GM23338 (cell line): Measurements from ENCODE around the gene FAT1. TPM values are rescaled to one million over a fixed set of nuclear protein-coding genes. Genes with fewer than 3 reads are reported as not detected.

Source experiments
- ATAC-seq: fragments of 200-7000 bp; cut with Tn5 transposase; 3 replicates; pipeline ENCODE4 v1.9.1; 2020
- DNase-seq: peaks from one replicate; pipeline ENCODE4 v3.0.0-alpha.2; 2015; ENCODE audit warnings: low spot score
- H2AFZ ChIP-seq: fragments of 200-600 bp; sonication (generic); 2 replicates; pipeline ENCODE4 v1.8.0; 2016; ENCODE audit warnings: antibody characterized with exemption, mild to moderate bottlenecking, moderate library complexity
- H3F3A ChIP-seq: fragments of 200-600 bp; sonication (generic); replicated peaks from 2 replicates; pipeline ENCODE4 v1.8.0; 2017; ENCODE audit warnings: antibody characterized with exemption, mixed run types, low read depth
- H3K27ac ChIP-seq: fragments of 200-600 bp; sonication (generic); 2 replicates; pipeline ENCODE4 v1.6.1; 2016; ENCODE audit warnings: low read depth
- H3K27me3 ChIP-seq: fragments of 200-600 bp; sonication (generic); 2 replicates; pipeline ENCODE4 v1.8.0; 2016; ENCODE audit warnings: mild to moderate bottlenecking, mixed run types, moderate library complexity; ENCODE audit not compliant: insufficient read depth
- H3K36me3 ChIP-seq: fragments of 200-600 bp; sonication (generic); 2 replicates; pipeline ENCODE4 v1.8.0; 2016; ENCODE audit warnings: mild to moderate bottlenecking; ENCODE audit not compliant: insufficient read depth
- H3K4me1 ChIP-seq: fragments of 200-600 bp; sonication (generic); 2 replicates; pipeline ENCODE4 v1.8.0; 2016; ENCODE audit warnings: mild to moderate bottlenecking, moderate library complexity; ENCODE audit not compliant: insufficient read depth
- H3K4me2 ChIP-seq: fragments of 200-600 bp; sonication (generic); 2 replicates; pipeline ENCODE4 v1.7.1; 2017; ENCODE audit warnings: mixed run types
- H3K4me3 ChIP-seq: fragments of 200-600 bp; sonication (generic); 2 replicates; pipeline ENCODE4 v1.6.1; 2016; ENCODE audit warnings: mixed run types
- H3K79me2 ChIP-seq: fragments of 200-600 bp; sonication (generic); replicated peaks from 2 replicates; pipeline ENCODE4 v1.8.0; 2017; ENCODE audit warnings: mild to moderate bottlenecking; ENCODE audit not compliant: insufficient read depth
- H3K9me2 ChIP-seq: fragments of 200-600 bp; sonication (generic); 2 replicates; pipeline ENCODE4 v1.8.0; 2017; ENCODE audit not compliant: insufficient read depth
- H4K20me1 ChIP-seq: fragments of 200-600 bp; sonication (generic); replicated peaks from 2 replicates; pipeline ENCODE4 v1.8.0; 2017; ENCODE audit warnings: mild to moderate bottlenecking; ENCODE audit not compliant: insufficient read depth
- H3K27ac Mint-ChIP-seq: 2 replicates; pipeline ENCODE4 v1.8.0; 2020; ENCODE audit warnings: inconsistent platforms, mild to moderate bottlenecking, moderate library complexity, mixed read lengths
- H3K27me3 Mint-ChIP-seq: 3 replicates; pipeline ENCODE4 v1.8.0; 2022; ENCODE audit warnings: low read depth, mild to moderate bottlenecking, moderate library complexity, mixed read lengths, inconsistent platforms; ENCODE audit not compliant: insufficient read depth, poor library complexity
- H3K36me3 Mint-ChIP-seq: 3 replicates; pipeline ENCODE4 v1.8.0; 2021; ENCODE audit warnings: low read depth, mild to moderate bottlenecking, inconsistent platforms, moderate library complexity, mixed read lengths
- H3K4me1 Mint-ChIP-seq: 3 replicates; pipeline ENCODE4 v1.8.0; 2020; ENCODE audit warnings: mild to moderate bottlenecking, inconsistent platforms, mixed read lengths
- H3K4me3 Mint-ChIP-seq: 3 replicates; pipeline ENCODE4 v1.8.0; 2021; ENCODE audit warnings: moderate library complexity, mild to moderate bottlenecking, inconsistent platforms, mixed read lengths
- H3K9me3 Mint-ChIP-seq: 3 replicates; pipeline ENCODE4 v1.8.0; 2020; ENCODE audit warnings: moderate library complexity, mild to moderate bottlenecking, inconsistent platforms, mixed read lengths
- CREB1 ChIP-seq: fragments of 250-450 bp; sonication (Bioruptor Pico); IDR thresholded peaks from 2 replicates; pipeline ENCODE4 v1.5.0; 2020; ENCODE audit warnings: low read depth, mild to moderate bottlenecking, moderate library complexity
- ETS1 ChIP-seq: IDR thresholded peaks from 2 replicates; pipeline ENCODE4 v1.6.1; 2016; ENCODE audit warnings: antibody characterized with exemption
- EZH2 ChIP-seq: fragments of 200-600 bp; sonication (generic); IDR thresholded peaks from one replicate; pipeline ENCODE4 v1.8.0; 2017; ENCODE audit warnings: antibody characterized with exemption, mild to moderate bottlenecking, low read depth; ENCODE audit not compliant: unreplicated experiment
- EZH2phosphoT487 ChIP-seq: fragments of 200-600 bp; sonication (generic); IDR thresholded peaks from one replicate; pipeline ENCODE4 v1.8.1; 2018; ENCODE audit warnings: antibody characterized with exemption; ENCODE audit not compliant: unreplicated experiment
- JUNB ChIP-seq: IDR thresholded peaks from one replicate; pipeline ENCODE4 v1.6.1; 2016; ENCODE audit warnings: antibody characterized with exemption; ENCODE audit not compliant: unreplicated experiment
- NANOG ChIP-seq: IDR thresholded peaks from 2 replicates; pipeline ENCODE4 v1.6.1; 2016; ENCODE audit warnings: antibody characterized with exemption, borderline replicate concordance
- POLR2AphosphoS5 ChIP-seq: IDR thresholded peaks from 2 replicates; pipeline ENCODE4 v1.6.1; 2016; ENCODE audit warnings: antibody characterized with exemption, low read depth
- REST ChIP-seq: IDR thresholded peaks from one replicate; pipeline ENCODE4 v1.6.1; 2018; ENCODE audit warnings: antibody characterized with exemption; ENCODE audit not compliant: unreplicated experiment
- STAT1 ChIP-seq: IDR thresholded peaks from one replicate; pipeline ENCODE4 v1.6.1; 2016; ENCODE audit warnings: antibody characterized with exemption; ENCODE audit not compliant: unreplicated experiment
- ZNF114 ChIP-seq: fragments of 250-450 bp; sonication (Bioruptor Pico); IDR thresholded peaks from 2 replicates; pipeline ENCODE4 v1.5.0; 2020; ENCODE audit warnings: mild to moderate bottlenecking, moderate library complexity
- ZNF331 ChIP-seq: fragments of 250-450 bp; sonication (Bioruptor Pico); IDR thresholded peaks from 2 replicates; pipeline ENCODE4 v1.5.0; 2020; ENCODE audit warnings: low read depth, mild to moderate bottlenecking, moderate library complexity
- polyA plus RNA-seq: library from polyadenylated mRNA; unstranded; fragments of >200 nt; fragmentation: Nextera tagmentation; extraction: Ambion mirVana; gene quantifications from 2 replicates; pipeline ENCODE4 v1.2.1, GENCODE V29; 2016
- total RNA-seq: library from RNA; depleted of rRNA; stranded (reverse); fragments of >200 nt; shearing (Covaris generic); gene quantifications from 2 replicates; pipeline ENCODE4 v1.2.3, GENCODE V29; 2014
- TF ChIP-seq, protein P1 (sequence below), 2 experiments: fragments of 200-600 bp in 1 of 2; sonication (generic) in 1 of 2; conservative IDR thresholded peaks; 2 replicates each; pipeline versions ENCODE4 v1.5.1 to v1.6.1; 2016 to 2017; ENCODE audit warnings: antibody characterized with exemption in 2 of 2, low read depth in 2 of 2, mild to moderate bottlenecking in 2 of 2, moderate library complexity in 1 of 2

The FAT1 gene
- total and polyA plus RNA-seq, 2 experiments from 2014 or later, result 37.6 to 137 TPM

GRCh38 chr4:186602978-186603377, 120.7 kb downstream of the FAT1 start (continued):
- no peak for TF ChIP-seq STAT1
- TF ChIP-seq ZNF114 (CRISPR knock-in tag), result no peak
- no peak for TF ChIP-seq JUNB
- TF ChIP-seq, protein P1, sequence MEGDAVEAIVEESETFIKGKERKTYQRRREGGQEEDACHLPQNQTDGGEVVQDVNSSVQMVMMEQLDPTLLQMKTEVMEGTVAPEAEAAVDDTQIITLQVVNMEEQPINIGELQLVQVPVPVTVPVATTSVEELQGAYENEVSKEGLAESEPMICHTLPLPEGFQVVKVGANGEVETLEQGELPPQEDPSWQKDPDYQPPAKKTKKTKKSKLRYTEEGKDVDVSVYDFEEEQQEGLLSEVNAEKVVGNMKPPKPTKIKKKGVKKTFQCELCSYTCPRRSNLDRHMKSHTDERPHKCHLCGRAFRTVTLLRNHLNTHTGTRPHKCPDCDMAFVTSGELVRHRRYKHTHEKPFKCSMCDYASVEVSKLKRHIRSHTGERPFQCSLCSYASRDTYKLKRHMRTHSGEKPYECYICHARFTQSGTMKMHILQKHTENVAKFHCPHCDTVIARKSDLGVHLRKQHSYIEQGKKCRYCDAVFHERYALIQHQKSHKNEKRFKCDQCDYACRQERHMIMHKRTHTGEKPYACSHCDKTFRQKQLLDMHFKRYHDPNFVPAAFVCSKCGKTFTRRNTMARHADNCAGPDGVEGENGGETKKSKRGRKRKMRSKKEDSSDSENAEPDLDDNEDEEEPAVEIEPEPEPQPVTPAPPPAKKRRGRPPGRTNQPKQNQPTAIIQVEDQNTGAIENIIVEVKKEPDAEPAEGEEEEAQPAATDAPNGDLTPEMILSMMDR (conservative IDR thresholded peaks at IDR 0.05; ENCODE audit: low read depth in 2 of 2), result no peak
- no peak for TF ChIP-seq ETS1
- no peak for TF ChIP-seq EZH2
- no peak for TF ChIP-seq CREB1
- TF ChIP-seq ZNF331 (CRISPR knock-in tag), result no peak
- no peak for TF ChIP-seq EZH2phosphoT487
- TF ChIP-seq POLR2AphosphoS5, result no peak
- no peak for TF ChIP-seq NANOG
- TF ChIP-seq REST, result no peak

DNA sequence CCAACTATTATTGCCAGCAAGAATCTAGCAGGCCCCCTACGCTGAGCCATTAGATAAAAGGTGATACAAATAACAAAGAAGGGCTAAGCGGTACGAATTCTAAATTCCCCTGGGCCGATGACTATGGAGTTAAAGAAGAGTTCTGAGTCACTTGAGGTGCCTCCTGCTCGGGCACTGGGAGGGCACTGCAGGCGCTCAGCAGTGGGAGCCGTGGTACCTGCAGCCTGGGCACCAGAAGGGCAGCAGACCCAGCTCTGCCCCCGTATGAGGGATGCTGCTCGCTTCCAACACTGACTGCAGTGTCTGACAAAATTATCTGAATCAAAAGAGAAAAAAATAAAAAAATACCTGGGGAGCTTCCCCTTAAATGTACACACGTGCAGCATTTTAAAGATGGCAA, 124.2 kb downstream of the FAT1 start:
- ATAC-seq (no peak), DNase-seq (no peak)
- H3K4me1 ChIP-seq, result no peaks in the 10 kb centered on the region
- H2AFZ ChIP-seq, result no peak overlapping the region
- no peaks in the 10 kb centered on the region for H3K9me2 ChIP-seq
- Mint-ChIP-seq H3K4me1 (no peaks in the 10 kb centered on the region), H3K27ac (no peak overlapping the region), H3K27me3 (peaks cover 6% of the 10 kb centered on the region), H3K9me3 (no peaks in the 10 kb centered on the region), H3K4me3 (no peak overlapping the region), H3K36me3 (peaks cover 89% of the 10 kb centered on the region)
- no peaks in the 10 kb centered on the region for H3F3A ChIP-seq
- no peaks in the 10 kb centered on the region for H3K79me2 ChIP-seq
- no peaks in the 10 kb centered on the region for H3K27me3 ChIP-seq
- no peaks in the 10 kb centered on the region; the same call in 1 of the 2 replicates for H4K20me1 ChIP-seq
- H3K4me3 ChIP-seq, result no peak overlapping the region
- H3K27ac ChIP-seq, result no peak overlapping the region
- H3K4me2 ChIP-seq, result no peak overlapping the region
- peaks cover 55% of the 10 kb centered on the region for H3K36me3 ChIP-seq
- TF ChIP-seq REST, result no peak
- TF ChIP-seq STAT1, result no peak
- TF ChIP-seq POLR2AphosphoS5, result no peak
- TF ChIP-seq NANOG, result no peak
- no peak for TF ChIP-seq JUNB
- no peak for TF ChIP-seq EZH2phosphoT487
